GM18858 (cell line): ENCODE measurements around the gene PKP1.

Source experiments
- ATAC-seq: cut with Tn5 transposase; IDR thresholded peaks from one replicate; pipeline ENCODE4 v1.9.1; 2021; ENCODE audit not compliant: unreplicated experiment

PKP1 gene

DNA sequence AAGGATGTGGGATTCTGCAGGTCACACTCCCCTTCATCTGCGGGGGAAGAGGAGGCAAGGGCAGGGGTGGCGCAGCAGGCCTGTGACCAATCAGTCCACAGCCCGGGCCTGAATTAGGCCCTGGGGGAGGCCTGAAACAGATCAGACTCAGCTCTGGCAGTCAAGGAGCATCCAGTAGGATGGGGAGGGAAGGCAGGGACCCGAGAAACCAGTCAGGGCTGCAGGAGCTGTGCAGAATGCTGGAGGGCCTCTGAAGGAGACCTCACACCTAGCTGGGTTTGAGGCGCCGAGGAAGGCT lies 81.5 kb downstream of the PKP1 start:
- no peak for ATAC-seq

DNA sequence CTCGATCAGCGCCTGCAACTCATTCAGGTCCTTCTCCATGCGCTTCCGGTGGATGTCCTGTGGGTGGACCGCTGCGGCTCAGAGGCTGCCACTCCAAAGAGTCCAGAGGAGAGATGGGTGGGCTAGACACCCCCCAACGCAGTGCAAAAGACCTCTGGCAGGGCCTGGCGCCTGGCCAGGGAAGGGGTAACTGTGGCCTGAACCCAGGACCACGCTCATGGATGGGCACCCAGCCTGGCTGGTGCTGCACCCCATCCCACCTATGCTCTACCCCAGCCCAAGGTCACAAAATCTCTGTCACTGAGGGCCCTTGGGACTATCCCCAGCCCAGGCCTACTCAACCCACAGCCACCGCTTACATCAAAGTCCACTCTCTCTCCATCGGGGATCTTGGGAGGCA lies 81.9 kb downstream of the PKP1 start:
- no peak for ATAC-seq

DNA sequence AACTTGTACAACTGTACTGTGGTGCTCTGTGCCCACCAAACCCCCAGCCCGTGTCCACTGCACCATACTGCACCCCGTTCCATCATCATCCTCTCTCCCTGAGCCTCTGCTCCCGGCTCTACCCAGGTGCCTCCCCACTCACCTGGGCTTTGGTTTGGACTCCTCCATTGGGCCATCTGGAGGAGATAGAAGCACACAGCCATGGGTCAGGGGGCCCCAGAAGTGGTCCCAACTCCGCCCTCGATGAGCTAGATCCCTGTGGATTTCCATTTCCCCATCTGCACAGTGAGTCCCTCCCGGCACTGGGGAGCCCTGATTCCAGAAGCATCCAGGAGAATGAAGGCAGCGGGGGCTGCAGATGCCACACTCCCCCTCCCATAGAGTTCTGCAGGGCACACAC lies 83.4 kb downstream of the PKP1 start:
- ATAC-seq = no peak

DNA sequence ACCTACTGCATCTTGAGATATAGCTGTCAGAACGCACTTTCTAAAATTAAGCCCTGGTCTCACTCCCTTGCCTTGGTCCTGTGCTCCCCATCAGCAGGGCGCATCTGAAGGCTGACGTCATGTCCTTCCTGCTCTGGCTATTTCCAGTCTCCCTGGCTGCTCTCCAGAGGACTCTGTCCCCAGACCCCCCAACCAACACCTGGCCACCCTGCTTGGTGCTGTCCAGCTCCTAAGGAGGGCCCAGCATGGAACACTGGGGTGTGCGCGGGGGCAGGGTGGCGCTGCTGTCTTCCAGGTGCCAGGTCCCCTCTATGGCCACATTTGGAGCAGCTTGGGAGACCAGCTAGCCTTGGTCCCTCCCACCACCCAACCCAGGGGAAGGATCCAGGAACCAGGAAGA lies 85.9 kb downstream of the PKP1 start:
- ATAC-seq = no peak

DNA sequence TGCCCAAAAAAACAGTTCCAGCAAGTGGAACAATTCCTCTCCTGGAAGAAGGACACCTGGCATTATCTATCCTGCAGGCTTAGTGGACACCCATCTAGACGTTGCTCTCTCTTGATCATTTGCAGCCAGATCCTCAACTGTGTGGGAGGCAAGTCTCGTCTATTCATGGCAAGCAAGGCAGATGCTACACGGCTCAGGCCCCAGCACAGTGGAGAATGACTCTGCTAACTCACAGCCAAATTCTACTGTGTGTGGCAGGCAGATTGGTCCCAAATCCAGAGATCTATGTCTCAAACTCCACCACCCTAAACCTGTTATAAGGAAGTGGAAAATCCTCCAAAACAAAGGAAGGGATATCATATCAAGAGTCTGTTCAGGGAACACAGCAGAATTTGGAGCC lies 87.2 kb downstream of the PKP1 start:
- no peak for ATAC-seq

DNA sequence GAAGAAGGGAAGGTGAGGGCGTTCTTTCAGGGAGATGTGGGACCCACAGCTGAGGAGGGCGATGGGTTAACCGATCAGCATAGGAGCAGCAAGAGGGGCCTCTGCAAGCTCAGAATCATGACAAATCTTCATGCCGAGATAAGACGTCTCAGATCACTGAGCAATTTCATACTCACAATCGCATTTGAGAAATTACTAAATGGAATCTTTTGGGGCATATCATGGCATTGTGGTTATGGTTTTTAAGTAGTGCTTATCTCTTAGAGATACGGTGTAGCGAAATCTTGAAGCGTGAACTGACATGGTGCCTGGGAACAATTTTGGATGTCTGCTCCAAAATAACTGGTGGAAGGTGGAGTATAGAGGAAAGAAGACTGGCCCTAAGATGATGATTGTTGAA lies 88.0 kb downstream of the PKP1 start:
- no peak for ATAC-seq

DNA sequence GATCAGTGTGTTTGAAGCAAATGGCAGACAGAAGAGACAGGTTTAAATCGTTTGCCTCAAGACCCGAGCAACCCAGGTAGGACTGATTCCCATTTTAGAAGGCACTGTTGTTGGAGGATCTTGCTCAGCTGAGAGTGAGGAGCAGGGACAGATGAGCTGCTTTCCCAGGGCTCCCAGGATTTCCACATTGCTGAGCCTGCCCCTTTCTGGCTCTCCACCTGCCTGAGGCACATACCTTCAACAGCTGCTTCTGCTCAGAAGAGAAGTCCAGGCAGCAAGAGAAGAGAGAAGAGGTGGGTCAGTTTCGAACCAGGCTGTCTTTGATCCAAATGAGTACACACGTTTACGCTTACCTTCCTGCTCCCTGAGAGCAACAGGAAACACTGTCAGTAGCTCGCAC lies 88.5 kb downstream of the PKP1 start:
- no peak for ATAC-seq

DNA sequence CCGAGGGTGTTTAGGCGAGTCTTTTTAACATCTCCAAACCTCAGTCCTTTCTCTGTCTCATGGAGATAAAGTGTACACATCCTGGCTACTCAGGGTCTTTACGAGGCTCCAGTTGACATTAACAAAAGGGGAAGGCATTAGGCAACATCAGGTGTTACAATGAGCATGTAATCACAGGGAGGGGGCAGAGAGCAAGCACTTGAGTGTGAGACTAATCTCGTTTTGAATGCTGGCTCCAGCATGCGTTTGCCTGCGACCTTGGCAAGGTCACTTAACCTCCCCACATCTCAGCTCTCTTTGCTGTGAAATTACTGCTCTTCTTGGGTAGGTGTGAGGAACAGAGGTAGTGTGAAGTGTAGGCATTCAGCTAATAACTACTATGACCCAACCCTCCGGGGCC lies 91.1 kb downstream of the PKP1 start:
- no peak for ATAC-seq

DNA sequence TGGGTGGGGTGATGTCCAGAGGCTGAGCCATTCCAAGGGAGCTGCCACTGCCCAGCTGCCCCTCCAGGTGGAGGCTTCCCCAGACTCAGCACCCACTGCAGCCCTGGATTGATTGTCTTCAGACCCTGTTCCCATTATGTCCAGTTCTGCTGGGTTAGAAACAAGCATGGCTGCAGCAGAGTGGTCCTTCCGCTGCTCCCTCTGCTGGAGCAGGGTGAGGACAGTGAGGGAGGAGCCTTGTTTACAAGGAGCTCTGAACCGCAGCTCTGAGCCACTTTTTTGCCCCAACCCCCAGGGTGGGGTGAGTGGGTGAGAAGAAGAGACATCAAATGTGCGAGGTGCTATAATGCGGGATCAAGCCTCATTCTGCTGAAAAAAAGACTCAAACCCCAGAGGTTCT lies 91.9 kb downstream of the PKP1 start:
- ATAC-seq = no peak

DNA sequence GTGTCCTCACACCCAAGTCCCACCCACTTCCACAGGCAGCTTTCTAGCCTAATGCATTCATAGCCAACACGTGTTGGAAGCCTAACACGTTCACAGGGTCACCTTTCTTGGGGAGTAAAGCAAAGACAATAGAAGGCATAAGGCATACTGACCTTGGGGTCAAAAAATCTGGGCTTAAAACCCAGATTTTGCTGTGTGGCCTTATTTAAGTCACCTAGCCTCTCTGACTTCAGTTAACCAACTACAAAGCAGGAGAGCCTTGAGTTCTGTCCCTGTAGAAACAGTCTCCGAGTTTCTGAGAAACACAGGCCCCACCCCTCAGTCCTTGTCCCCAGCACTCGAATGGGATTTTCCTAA lies 92.8 kb downstream of the PKP1 start:
- ATAC-seq = no peak

DNA sequence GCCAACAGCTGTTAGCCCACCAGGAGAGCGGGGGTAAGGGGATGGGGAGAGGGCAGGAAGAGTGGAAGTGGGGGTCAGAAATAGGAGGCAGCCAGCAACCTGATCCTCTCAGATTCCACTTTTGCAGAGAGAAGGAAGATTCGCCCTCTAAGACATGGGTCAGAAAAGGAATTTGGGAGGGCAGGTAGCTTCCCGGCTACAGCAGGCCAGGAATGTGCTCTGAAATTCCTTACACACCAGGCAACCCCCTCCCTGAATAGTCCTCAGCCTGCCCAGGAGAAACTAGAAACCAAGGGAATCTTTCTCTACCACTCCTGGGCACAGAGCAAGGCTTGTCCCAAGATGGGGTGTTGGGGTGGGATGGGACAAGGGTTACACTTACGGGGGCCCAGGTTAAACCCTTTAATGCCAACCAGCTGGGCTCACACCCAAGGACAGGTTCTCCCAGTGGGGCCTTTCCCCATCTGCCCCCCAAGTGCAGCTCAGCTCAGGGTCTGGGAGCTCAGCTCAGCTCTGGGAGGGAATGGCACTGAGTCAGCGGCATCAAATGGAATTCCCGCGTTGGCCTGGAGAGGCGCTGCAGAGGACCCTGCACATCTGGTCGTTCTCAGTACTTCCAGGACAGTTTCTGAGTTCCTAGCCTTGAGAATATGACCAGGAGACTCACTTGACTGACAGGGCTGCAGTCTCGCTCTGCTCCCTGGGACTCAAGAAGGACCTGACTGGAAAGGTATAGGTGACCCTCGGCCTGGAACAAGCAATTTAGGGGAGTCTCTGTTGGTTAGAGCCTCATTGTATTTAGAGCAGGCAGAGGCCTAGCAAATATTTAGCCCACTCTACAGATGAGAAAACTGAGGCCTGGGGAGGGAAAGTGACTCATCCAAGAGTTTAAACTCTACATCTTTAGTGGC lies 93.4 kb downstream of the PKP1 start:
- ATAC-seq = no peak

DNA sequence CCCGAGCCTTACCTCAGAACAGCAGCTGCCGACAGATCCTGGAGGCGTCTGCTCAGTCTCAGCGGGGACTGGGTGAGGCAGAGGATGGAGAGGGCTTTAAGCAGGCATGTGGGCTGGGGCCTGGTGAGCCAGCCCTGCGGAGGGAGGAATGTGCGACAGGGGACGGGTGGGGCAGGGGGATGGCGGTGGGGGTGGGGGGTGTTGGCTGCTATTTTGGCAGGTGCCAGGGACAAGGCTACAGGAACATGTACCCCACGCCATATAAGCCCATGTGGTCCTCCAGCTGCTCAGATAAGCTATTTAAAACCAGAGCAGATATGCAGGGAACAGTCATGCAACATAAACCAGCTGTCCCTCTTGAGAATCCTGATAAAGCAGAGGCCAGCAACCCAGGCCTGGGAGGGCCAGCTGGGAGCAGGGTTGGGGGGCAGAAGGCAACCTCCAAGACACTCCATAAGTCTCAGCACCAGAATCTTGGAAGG lies 94.3 kb downstream of the PKP1 start, which contains the start of gene TNNT2:
TNNT2 (minus strand) TSS at position 70 of the 482 bp plus-strand sequence. CDS start 4,426 bp downstream, outside the sequence.
- ATAC-seq = no peak

DNA sequence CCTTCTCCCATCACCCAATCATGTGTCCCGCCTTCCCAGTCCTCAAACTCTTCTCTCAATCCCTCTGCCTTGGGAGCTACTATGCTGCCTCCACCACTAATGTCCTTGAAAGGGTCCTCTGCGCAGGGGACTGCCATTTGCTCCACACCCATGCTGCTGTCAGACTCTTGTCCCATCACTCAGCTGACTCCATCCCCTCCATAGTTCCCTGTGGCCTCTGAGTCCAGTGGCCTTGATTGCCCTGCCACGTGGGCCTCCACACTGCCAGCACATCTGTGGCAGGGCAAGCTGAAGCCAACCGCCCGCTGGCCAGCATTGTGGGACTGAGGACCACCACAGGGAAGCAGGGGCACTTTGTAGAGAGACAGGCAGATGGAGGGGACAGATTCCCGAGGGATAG lies 95.5 kb downstream of the PKP1 start:
- no peak for ATAC-seq

DNA sequence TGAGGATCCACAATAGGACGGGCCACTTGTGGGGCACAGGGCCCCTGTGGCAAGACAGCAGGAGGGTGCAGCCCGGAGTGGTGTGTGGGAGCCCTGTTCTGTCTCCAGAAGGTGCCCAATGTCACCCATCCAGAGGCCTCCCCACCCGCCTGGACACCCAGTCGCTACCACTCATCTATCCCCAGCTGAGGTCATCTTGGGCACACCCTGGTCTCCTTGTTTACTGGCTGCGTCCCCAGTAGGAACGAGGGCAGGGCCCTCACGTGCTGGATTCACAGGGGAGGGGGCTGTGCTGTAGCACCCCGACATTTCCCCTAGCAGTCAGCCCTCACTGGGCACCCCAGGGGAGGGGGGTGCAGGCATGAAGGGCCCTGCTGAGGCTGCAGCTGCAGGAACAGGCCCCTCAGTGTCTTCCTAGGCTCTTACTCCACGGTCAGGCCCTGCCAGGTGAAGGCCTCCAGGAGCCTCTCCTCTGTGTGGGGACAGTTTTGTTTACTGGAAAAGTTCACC lies 96.5 kb downstream of the PKP1 start:
- ATAC-seq = no peak

DNA sequence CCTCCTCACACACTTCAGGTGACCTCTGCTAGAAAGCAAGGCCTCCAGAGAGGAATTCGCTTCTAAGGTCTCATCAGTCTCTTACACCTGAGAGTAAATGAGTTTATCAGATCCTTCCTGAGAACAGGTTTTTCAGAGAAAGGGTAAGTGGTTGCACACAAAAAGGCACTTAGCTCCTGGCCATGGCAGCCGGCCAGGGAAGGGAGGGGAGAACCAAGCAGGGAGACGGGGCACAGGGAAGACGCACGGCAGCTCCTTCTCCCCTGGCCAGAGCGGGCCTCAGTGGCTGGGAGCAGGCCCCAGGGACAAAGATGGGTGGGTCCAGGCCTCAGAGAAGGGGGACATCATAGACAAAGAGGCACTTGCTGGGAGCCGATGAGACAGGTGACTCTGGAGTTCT lies 97.8 kb downstream of the PKP1 start:
- no peak for ATAC-seq
